ENCODE results near the gene ZNF239. TPM values are rescaled to one million over a fixed set of nuclear protein-coding genes. Genes with fewer than 3 reads are reported as not detected.
"Not testable (repeated sequence)": the region's sequence is repeated elsewhere in the genome, so short reads cannot be mapped to it uniquely, and the experiment has no call there.

ZNF239 gene
- total RNA-seq, 4 donors from 2014 or later: 2.6 to 17.3 (median 3.8) TPM

DNA sequence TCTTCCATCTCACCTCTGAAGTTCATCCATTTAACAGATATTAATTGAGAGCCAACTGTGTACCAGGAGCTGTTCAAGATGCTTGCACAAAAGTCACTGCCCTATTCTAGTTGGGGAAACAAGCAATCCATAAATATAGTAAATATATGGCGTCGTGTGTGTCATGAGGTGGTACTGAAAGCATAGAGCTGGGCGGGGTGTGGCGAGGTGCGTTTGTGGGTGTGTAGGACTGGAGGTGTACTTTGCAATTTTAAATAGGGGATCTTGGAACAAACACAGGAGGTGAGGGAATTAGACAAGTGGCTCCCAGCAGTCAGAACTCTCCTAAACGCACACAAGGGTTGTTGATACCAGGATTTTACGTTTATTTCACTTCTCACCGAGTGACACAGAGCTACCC, 490 bp upstream of the ZNF239 start:
- H3K27me3 ChIP-seq: no peaks in the 10 kb centered on the region
- H3K4me3 ChIP-seq: peak overlapping the region; percentile 53 to 78 (median 62)
- no peak for DNase-seq
- H3K4me1 ChIP-seq: peaks cover 0 to 6% (median 2%) of the 10 kb centered on the region in 4 donors
- no peaks in the 10 kb centered on the region for H3K36me3 ChIP-seq
- no peaks in the 10 kb centered on the region for H3K9me3 ChIP-seq
- peak overlapping the region in 3 of 4 donors; percentile 53 to 73 (median 67) for H3K27ac ChIP-seq
- no peak for TF ChIP-seq POLR2A (IDR thresholded peaks at IDR 0.05)
- TF ChIP-seq, protein P1, sequence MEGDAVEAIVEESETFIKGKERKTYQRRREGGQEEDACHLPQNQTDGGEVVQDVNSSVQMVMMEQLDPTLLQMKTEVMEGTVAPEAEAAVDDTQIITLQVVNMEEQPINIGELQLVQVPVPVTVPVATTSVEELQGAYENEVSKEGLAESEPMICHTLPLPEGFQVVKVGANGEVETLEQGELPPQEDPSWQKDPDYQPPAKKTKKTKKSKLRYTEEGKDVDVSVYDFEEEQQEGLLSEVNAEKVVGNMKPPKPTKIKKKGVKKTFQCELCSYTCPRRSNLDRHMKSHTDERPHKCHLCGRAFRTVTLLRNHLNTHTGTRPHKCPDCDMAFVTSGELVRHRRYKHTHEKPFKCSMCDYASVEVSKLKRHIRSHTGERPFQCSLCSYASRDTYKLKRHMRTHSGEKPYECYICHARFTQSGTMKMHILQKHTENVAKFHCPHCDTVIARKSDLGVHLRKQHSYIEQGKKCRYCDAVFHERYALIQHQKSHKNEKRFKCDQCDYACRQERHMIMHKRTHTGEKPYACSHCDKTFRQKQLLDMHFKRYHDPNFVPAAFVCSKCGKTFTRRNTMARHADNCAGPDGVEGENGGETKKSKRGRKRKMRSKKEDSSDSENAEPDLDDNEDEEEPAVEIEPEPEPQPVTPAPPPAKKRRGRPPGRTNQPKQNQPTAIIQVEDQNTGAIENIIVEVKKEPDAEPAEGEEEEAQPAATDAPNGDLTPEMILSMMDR (IDR thresholded peaks at IDR 0.05): no peak

DNA sequence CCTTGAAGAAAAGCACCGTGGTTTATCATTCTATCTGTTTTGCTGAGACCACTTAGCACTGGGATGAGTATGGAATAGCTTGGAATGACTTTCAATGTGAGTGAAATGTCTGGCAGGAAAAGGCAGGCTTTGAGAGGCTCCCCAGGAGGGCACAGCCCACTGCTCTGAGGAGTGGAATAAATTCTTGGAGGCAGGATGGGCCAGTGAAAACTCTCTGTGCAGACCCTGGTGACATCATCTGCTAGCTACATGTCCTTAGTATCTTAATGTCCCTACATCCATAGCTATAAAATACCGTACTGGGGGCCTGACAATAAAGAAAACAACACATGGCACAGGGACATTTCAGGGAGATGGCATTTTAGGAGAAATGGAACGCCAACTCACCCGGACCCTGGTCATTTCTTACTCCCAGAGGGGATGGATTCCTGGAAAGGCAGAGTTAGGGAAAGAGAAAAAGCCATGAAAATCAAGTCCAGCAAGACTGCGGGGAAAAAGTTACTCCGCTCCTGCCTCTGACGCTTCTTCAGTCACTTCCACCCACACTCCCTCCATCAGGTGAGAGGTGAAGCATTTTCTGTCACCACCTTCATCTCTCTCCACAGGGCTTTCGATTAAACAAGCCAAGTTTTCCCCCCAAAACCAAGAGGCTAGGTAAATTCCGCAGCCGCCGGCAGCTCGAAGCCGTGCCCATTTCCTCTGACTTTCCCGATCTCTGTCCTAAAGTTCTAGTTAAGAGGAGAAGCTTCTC, 991 bp downstream of the ZNF239 start:
- TF ChIP-seq, protein P1 (IDR thresholded peaks at IDR 0.05): no peak
- TF ChIP-seq POLR2A (IDR thresholded peaks at IDR 0.05): no peak
- Histone ChIP-seq H3K4me3 (peak overlapping the region; percentile 53 to 78 (median 62)), H3K27me3 (no peaks in the 10 kb centered on the region), H3K36me3 (no peaks in the 10 kb centered on the region), H3K9me3 (no peaks in the 10 kb centered on the region), H3K4me1 (peaks cover 0 to 6% (median 2%) of the 10 kb centered on the region in 4 donors), H3K27ac (peak overlapping the region in 2 of 4 donors; percentile 67 to 73)
- DNase-seq: no peak

DNA sequence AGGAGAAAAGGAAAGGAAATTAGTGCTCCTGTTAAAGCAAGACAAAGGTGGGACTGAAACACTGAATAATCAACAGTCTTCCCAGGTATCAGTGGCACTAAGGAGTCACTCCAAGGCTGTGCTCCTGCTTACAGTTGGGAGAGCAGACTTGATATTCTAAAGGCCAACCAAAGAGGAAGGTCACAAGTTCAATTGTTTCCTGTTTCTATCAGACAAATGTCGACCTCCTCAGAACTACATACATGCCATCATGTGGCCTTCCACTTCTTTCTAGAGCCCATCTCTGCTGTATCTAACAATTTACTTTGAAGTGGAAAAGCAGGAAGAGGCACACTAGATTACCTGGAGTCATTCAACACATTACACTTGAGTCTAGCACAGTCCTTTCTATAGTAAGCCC, 3.4 kb downstream of the ZNF239 start:
- Histone ChIP-seq H3K9me3 (no peaks in the 10 kb centered on the region), H3K36me3 (peaks cover 0 to 5% (median 0%) of the 10 kb centered on the region in 3 donors), H3K27ac (no peak overlapping the region), H3K4me1 (peaks cover 0 to 6% (median 2%) of the 10 kb centered on the region in 4 donors), H3K4me3 (no peak overlapping the region), H3K27me3 (no peaks in the 10 kb centered on the region)
- DNase-seq: no peak
- TF ChIP-seq POLR2A (IDR thresholded peaks at IDR 0.05): no peak
- TF ChIP-seq, protein P1 (IDR thresholded peaks at IDR 0.05): no peak

DNA sequence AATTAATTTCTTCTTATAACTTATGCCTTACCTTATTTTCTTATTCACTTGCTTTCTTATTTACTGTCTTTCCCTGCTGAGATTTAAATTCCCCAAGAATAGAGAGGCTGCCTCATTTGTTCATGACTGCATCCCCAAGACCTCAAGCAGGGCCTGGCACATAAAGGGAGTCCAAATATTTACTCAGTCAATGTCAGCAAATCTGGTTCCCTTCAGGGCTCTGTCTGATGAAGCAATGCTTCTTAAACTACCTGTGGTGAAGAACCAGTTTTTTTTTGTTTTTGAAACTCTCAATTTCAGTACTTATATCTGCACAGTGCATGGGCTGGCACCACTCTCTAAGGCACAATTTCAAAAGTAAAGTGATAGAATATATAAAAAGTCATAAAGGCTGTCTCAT, 4.7 kb downstream of the ZNF239 start:
- Histone ChIP-seq H3K4me3 (no peak overlapping the region), H3K27me3 (no peaks in the 10 kb centered on the region), H3K27ac (no peak overlapping the region), H3K36me3 (peaks cover 0 to 5% (median 0%) of the 10 kb centered on the region in 3 donors), H3K9me3 (no peaks in the 10 kb centered on the region), H3K4me1 (peaks cover 0 to 5% (median under 1%) of the 10 kb centered on the region in 4 donors)
- TF ChIP-seq, protein P1 (IDR thresholded peaks at IDR 0.05): no peak
- no peak for TF ChIP-seq POLR2A (IDR thresholded peaks at IDR 0.05)
- DNase-seq: no peak

DNA sequence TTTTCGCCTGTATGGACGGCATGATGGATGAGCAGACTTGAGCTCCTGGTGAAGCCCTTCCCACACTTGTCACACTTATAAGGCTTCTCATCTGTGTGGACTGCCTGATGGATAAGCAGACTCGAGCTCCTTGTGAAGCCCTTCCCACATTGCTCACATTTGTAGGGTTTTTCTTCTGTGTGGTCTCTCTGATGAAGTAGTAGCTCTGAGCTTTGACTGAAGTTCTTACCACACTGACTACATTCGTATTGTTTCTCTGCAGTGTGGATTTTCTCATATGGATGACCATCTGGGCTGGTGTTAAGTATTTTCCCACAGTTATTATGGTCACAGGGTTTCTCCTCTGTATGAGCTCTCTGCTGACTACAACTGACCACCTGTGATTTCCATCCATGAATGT, 17.2 kb downstream of the ZNF239 start:
- Histone ChIP-seq H3K9me3 (peaks cover 0 to 30% (median 5%) of the 10 kb centered on the region in 4 donors), H3K4me3 (no peak overlapping the region), H3K36me3 (peaks cover 0 to 14% (median 0%) of the 10 kb centered on the region in 3 donors), H3K27ac (no peak overlapping the region), H3K27me3 (no peaks in the 10 kb centered on the region), H3K4me1 (no peaks in the 10 kb centered on the region)
- TF ChIP-seq, protein P1 (IDR thresholded peaks at IDR 0.05): no peak
- TF ChIP-seq POLR2A (IDR thresholded peaks at IDR 0.05): no peak
- no peak for DNase-seq

DNA sequence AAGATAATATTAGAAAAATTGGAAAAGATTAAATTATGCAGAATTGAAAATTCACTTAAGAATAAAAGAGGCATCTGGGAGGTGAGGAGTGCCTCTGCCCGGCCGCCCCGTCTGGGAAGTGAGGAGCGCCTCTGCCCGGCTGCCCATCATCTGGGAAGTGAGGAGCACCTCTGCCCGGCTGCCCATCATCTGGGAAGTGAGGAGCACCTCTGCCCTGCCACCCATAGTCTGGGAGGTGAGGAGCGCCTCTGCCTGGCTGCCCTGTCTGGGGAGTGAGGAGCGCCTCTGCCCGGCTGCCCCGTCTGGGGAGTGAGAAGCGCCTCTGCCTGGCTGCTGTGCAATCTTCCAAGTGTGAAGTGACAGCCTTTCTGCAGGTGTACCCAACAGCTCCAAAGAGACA, 30.7 kb downstream of the ZNF239 start:
- H3K9me3 ChIP-seq, H3K27ac ChIP-seq, H3K36me3 ChIP-seq, H3K4me3 ChIP-seq, DNase-seq, H3K4me1 ChIP-seq, H3K27me3 ChIP-seq: not testable (repeated sequence)

All from Peyer's patch (tissue), 4 donors.